Spinal cord (tissue), 10 donors: ENCODE results near the gene IGFN1. TPM values are rescaled to one million over a fixed set of nuclear protein-coding genes. Genes with fewer than 3 reads are reported as not detected.
A peak's percentile ranks its signal among the peaks of the same experiment; 100 is the strongest.

ENCODE experiments used
- DNase-seq, 6 donors: peaks; one replicate each; pipeline versions ENCODE4 v3.0.0 to v3.0.0-alpha.2; 2013 to 2015; ENCODE audit warnings: low spot score in 6 of 6, low read depth in 4 of 6
- H3K27ac ChIP-seq: one replicate; pipeline ENCODE4 v1.5.1; 2013; ENCODE audit warnings: low read depth, low read length, control low read depth
- H3K27me3 ChIP-seq: one replicate; pipeline ENCODE4 v1.6.1; 2013; ENCODE audit warnings: low read length; ENCODE audit not compliant: control insufficient read depth, insufficient read depth
- H3K36me3 ChIP-seq: one replicate; pipeline ENCODE4 v1.6.1; 2013; ENCODE audit warnings: low read length; ENCODE audit not compliant: control insufficient read depth, insufficient read depth
- H3K4me1 ChIP-seq: one replicate; pipeline ENCODE4 v1.6.1; 2013; ENCODE audit warnings: low read length; ENCODE audit not compliant: control insufficient read depth, insufficient read depth
- H3K4me3 ChIP-seq: one replicate; pipeline ENCODE4 v1.5.1; 2013; ENCODE audit warnings: low read depth, low read length, control low read depth
- H3K9me3 ChIP-seq: one replicate; pipeline ENCODE4 v1.6.1; 2013; ENCODE audit warnings: low read length; ENCODE audit not compliant: control insufficient read depth, insufficient read depth
- WGBS: methylation state at CpG from one replicate; pipeline ENCODE4 v1.1.5; 2013; ENCODE audit warnings: missing lambda C conversion rate; ENCODE audit not compliant: insufficient coverage; 5-methylcytosine and 5-hydroxymethylcytosine counted together
- polyA plus RNA-seq, 2 donors: library from polyadenylated mRNA; unstranded; fragments of 120-200 nt; gene quantifications; one replicate each; pipeline ENCODE4 v1.2.1, GENCODE V29; 2013; ENCODE audit not compliant: insufficient read length in 2 of 2
- total RNA-seq, 2 donors: library from RNA; depleted of rRNA in 1 of 2; stranded (reverse); fragments of 120-200 nt in 1 of 2; fragments of >200 nt in 1 of 2; gene quantifications; one replicate each; pipeline versions ENCODE4 v1.2.3 to v1.2.4, GENCODE V29; 2013 to 2014
- donor health status: healthy.

IGFN1 gene
- total and polyA plus RNA-seq, 4 donors, result 2.0 to 10.4 (median 3.3) TPM

DNA sequence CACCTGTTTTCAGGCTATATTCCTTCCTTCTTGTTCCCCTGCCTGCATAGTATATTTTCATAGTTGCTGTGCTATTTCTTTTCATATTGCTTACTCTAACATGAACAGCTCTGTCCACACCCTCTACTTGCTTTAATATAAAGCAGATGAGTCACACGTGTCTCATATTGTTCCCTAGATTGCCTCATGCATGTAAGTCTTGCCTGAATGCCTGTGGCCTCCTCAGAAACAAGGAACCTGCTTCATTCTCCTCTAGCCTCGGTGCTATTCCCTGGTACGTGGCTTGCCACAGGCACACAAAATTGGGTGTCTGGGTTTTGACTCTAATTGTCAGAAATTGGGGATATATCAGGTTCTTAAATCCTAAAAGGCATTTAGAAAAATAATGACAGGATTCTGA is 76.2 kb downstream of the IGFN1 start:
- Histone ChIP-seq H3K27ac (no peak overlapping the region), H3K4me1 (peaks cover 9% of the 10 kb centered on the region), H3K9me3 (no peaks in the 10 kb centered on the region), H3K27me3 (peaks cover 2% of the 10 kb centered on the region), H3K4me3 (no peak overlapping the region), H3K36me3 (no peaks in the 10 kb centered on the region)
- WGBS, result 23% methylated on average over 2 of the region's 3 CpGs
- peak in 1 of 6 donors; percentile 71 for DNase-seq

DNA sequence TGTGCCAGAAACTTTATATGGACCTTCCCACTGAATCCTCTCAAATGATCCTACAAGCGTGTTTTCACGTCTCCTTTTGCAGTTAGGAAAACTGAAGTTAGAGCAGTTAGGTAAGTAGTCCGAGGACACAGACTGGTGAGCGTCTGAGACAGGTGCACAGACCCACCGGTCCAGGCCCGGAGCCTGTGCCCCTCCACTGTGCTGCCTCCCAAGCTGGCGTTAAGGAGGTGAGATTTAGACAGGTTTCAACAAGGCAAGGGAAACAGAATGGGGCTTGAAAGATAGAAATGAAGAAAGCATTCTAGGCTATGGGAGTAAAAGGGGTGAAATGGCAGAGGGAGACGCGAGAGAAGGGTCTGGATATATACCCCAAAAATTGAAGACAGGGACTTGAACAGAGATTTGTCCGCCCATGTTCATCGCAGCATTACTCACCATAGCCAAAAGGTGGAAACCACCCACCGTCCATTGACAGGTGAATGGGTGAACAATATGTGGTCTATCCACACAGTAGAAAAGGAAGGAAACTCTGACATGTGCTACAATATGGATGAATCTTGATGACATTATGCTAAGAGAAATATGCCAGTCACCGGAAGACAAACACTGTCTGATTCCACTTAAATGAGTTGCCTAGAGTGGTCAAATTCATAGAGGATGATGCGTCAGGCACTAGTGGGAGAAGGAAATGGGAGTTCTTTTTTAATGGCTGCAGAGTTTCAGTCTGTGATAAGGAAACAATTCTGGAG is 77.0 kb downstream of the IGFN1 start:
- 95% methylated on average over 10 of the region's 14 CpGs for WGBS
- no peak overlapping the region for H3K27ac ChIP-seq
- no peak overlapping the region for H3K4me3 ChIP-seq
- no peak for DNase-seq
- H3K27me3 ChIP-seq, result peaks cover 2% of the 10 kb centered on the region
- H3K4me1 ChIP-seq, result peaks cover 9% of the 10 kb centered on the region
- no peaks in the 10 kb centered on the region for H3K9me3 ChIP-seq
- H3K36me3 ChIP-seq, result no peaks in the 10 kb centered on the region

DNA sequence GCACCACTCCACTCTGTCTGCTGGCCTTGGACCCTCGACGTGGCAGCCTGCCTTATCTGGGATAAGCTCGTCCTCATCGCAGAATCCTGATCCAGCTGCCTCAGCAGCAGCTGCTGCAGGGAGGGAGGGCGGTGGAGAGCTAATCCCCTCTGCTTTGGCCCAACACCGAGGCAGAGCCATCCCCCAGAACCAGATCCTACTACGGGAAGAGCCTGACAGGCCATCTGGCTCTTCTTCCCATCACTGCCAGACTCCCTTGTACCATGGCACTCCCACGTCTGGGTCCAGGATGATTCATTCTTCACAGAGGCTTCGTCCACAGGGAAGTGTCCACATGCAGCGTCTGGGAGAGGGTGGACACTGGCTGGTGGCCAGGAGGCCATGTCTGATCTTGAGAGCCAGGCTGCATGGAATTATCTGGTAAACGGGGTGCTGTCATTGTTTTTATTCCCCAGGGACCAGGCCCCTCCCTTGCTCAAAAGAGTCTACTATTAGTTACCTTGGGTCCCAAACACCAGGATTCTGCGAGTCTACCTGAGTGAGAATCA is 78.1 kb downstream of the IGFN1 start:
- Histone ChIP-seq H3K4me3 (no peak overlapping the region), H3K4me1 (peaks cover 9% of the 10 kb centered on the region), H3K27me3 (peaks cover 2% of the 10 kb centered on the region), H3K36me3 (no peaks in the 10 kb centered on the region), H3K27ac (no peak overlapping the region), H3K9me3 (no peaks in the 10 kb centered on the region)
- DNase-seq, result peak in 2 of 6 donors; percentile 35 to 44
- WGBS, result 32% methylated on average over 9 of the region's 12 CpGs

DNA sequence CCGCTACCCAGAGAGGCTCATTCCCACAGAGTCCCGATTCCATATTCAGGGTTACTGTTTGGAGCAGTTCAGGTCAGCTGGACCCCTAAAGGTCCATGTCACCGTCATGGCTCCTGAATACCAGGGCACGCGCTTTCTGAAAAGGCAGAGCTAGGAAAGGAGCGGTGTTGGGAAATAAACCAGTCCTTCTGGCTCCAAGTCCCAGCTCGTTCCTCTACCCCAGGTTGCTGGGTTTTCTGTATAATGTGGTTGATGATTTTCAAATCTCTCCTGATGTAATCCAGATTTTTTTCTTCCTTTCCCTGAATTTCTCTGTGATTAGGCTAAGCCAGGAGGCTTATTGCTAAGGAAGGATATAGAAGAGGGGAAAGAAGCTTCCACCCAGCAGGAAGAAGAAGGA is 78.7 kb downstream of the IGFN1 start:
- DNase-seq, result no peak
- H3K27me3 ChIP-seq, result peaks cover 2% of the 10 kb centered on the region

DNA sequence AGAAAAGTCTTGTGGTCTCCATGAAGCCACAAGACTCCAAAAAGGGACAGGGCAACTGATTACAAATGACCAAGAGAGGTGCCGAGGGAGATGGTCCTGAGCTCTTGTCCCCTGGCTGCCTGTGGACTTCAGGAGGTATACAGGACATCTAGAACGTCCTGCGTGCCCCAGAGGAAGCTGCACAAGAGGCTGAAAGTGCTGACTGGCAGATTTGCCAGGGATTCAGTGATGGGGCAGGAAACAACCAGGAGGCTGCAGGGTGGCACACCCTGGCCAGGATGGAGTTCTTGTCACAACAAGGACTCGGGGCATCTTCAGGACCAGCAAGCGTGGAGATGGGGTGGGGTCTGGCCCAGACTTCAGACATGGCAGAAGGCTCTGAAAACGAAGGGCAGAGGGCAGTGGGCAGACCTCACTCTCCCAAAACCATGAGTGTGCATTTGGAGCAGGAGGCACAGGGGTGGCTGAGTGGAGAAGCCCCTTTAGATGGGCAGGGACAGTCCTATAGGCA is 79.3 kb downstream of the IGFN1 start:
- H3K36me3 ChIP-seq, result no peaks in the 10 kb centered on the region
- no peak for DNase-seq
- no peaks in the 10 kb centered on the region for H3K9me3 ChIP-seq
- H3K27ac ChIP-seq, result no peak overlapping the region
- H3K27me3 ChIP-seq, result peaks cover 2% of the 10 kb centered on the region
- 83% methylated on average over 6 of the region's 6 CpGs for WGBS
- H3K4me3 ChIP-seq, result no peak overlapping the region
- peaks cover 9% of the 10 kb centered on the region for H3K4me1 ChIP-seq

More for the DNA sequence above, 78.7 kb downstream of the IGFN1 start:
- no peak overlapping the region for H3K27ac ChIP-seq
- H3K9me3 ChIP-seq, result no peaks in the 10 kb centered on the region
- no peaks in the 10 kb centered on the region for H3K36me3 ChIP-seq
- 96% methylated on average over 6 of the region's 7 CpGs for WGBS
- peaks cover 9% of the 10 kb centered on the region for H3K4me1 ChIP-seq
- H3K4me3 ChIP-seq, result no peak overlapping the region

DNA sequence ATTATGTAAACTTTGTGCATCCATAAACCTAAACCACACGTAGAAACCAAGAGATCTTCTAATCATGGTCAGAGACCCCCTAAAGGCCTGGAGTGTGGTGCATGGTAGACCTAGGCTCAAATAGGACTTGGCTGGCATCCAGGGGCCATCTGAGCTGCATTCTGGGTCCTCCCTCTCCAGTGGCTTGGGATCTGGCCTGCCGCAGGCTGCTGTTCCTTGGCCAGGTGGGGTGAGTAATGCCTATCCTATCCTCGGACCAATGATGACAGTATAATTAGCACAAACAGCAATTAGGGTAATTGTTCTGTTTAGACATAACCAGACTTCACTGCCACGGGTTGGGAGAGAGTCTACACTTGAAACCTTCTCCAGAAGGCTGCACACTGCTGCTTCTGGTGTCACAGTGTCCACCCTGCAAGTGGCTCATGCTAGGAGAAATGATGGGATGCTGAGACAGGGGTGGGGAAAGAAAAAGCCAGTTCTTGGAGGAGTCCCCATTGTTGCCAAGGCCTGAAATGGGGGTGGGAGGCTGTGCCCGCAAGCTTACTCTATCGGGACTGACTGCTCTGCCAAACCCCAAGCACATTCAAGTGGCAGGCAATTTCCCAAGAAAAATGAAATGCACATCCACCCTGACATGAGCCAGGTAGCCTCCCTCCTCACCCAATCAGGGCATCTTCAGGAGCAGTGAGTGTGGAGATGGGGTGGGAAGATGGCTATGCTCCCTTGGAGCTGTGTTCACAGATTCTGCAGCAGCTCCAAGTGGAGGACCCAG is 80.2 kb downstream of the IGFN1 start:
- Histone ChIP-seq H3K27me3 (peaks cover 2% of the 10 kb centered on the region), H3K9me3 (no peaks in the 10 kb centered on the region), H3K27ac (no peak overlapping the region), H3K36me3 (no peaks in the 10 kb centered on the region), H3K4me3 (no peak overlapping the region), H3K4me1 (peaks cover 15% of the 10 kb centered on the region)
- 100% methylated on average over 3 of the region's 6 CpGs for WGBS
- DNase-seq, result no peak

DNA sequence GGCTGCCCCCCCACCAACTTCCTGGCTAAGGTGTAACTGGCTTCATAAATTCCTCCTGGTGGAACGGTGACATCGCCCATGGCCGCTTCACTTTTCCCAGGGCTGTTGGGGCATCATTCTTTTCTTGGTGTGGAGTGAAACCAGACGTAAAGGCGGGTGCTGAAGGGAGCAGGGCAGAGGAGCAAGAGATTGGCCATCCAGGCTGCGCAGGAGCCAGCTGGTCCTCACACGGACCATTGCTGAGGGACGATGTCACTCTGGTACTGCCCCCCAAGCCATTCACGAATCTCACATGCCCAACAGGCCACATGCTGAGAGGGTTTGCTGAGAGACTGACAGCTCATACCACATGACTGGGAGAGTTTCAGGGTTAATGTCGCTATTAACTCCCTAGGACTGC is 82.2 kb downstream of the IGFN1 start:
- 87% methylated on average over 10 of the region's 10 CpGs for WGBS
- no peak overlapping the region for H3K27ac ChIP-seq

DNA sequence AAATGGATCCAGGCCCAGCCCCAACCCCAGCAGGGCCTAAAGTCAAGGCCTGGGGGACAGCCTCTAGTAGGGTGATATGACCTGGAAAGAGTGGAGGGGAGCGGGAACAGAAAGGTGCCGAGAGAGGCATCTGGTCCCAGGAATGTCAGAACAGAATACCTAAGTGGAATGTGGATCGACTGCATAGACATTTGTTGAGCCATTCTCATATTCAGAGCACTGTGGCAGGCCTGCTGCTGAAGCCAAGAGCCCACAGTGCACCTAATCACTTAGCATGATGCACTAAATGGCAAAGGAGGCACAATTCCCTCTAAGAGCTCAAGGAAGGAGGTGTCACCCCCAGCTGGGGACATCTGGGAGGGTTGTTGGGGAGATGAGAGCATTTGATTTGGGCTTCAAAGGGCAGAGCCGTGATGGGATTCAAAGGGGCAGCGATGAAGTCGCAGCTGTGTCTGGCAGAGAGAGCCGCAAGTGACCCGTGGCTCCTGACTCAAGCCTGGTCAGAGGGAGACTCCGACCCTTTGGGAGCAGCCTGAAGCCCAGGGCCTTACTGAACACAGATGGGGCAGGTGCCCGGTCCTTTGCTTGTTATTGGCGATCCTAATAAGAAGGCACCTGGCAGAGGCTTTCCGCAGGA is 84.1 kb downstream of the IGFN1 start:
- 82% methylated on average over 12 of the region's 12 CpGs for WGBS
- Histone ChIP-seq H3K27me3 (peaks cover 2% of the 10 kb centered on the region), H3K36me3 (no peaks in the 10 kb centered on the region), H3K4me1 (peaks cover 8% of the 10 kb centered on the region), H3K9me3 (no peaks in the 10 kb centered on the region), H3K4me3 (no peak overlapping the region), H3K27ac (no peak overlapping the region)
- no peak for DNase-seq

More for the DNA sequence above, 82.2 kb downstream of the IGFN1 start:
- H3K36me3 ChIP-seq, result no peaks in the 10 kb centered on the region
- DNase-seq, result no peak
- H3K9me3 ChIP-seq, result no peaks in the 10 kb centered on the region
- H3K4me3 ChIP-seq, result no peak overlapping the region
- peaks cover 15% of the 10 kb centered on the region for H3K4me1 ChIP-seq
- peaks cover 2% of the 10 kb centered on the region for H3K27me3 ChIP-seq

DNA sequence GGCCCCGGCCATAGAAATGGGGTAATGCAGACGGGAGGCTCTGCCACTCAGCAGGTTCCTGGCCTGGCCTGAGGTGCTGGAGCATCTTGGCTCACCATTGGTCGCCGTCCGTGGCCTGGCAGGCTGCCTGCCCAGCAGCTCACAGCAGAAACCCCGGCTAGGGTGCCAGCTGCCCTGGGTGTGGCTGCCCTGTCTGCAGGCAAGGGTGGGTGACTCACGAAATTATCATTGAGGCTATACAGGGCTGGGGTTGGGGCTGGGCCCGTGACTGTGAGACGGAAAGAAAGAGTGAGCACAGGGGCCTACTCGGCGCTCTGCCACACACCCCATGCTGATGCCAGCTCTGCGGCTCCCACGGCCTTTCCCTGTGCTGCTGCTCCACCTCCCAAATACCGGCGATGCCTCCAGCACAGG is 84.6 kb downstream of the IGFN1 start:
- no peaks in the 10 kb centered on the region for H3K9me3 ChIP-seq
- no peaks in the 10 kb centered on the region for H3K27me3 ChIP-seq
- no peak overlapping the region for H3K4me3 ChIP-seq
- peaks cover 8% of the 10 kb centered on the region for H3K4me1 ChIP-seq
- H3K27ac ChIP-seq, result no peak overlapping the region
- H3K36me3 ChIP-seq, result no peaks in the 10 kb centered on the region
- DNase-seq, result no peak
- WGBS, result 68% methylated on average over 15 of the region's 15 CpGs
